GM21723 (cell line): ENCODE measurements around the gene SPRING1.
"Not testable (repeated sequence)": the region's sequence is repeated elsewhere in the genome, so short reads cannot be mapped to it uniquely, and the experiment has no call there.

ENCODE experiments used
- ATAC-seq: cut with Tn5 transposase; IDR thresholded peaks from one replicate; pipeline ENCODE4 v1.9.1; 2021; ENCODE audit warnings: mild to moderate bottlenecking, moderate library complexity; ENCODE audit not compliant: unreplicated experiment

The SPRING1 gene, protein sequence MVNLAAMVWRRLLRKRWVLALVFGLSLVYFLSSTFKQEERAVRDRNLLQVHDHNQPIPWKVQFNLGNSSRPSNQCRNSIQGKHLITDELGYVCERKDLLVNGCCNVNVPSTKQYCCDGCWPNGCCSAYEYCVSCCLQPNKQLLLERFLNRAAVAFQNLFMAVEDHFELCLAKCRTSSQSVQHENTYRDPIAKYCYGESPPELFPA

GRCh38 chr12:116737774-116738657 is at the start of gene SPRING1, which contains the start of gene RNFT2:
Gene SPRING1 (minus strand): TSS chr12:116738069. CDS start chr12:116737900, 169 bp downstream.
Gene RNFT2 (plus strand): TSS chr12:116738315. CDS start chr12:116740498, 2,183 bp downstream.
- ATAC-seq: peak; percentile 95

GRCh38 chr12:116784238-116784612 is 46.4 kb upstream of the SPRING1 start:
- ATAC-seq: no peak

DNA sequence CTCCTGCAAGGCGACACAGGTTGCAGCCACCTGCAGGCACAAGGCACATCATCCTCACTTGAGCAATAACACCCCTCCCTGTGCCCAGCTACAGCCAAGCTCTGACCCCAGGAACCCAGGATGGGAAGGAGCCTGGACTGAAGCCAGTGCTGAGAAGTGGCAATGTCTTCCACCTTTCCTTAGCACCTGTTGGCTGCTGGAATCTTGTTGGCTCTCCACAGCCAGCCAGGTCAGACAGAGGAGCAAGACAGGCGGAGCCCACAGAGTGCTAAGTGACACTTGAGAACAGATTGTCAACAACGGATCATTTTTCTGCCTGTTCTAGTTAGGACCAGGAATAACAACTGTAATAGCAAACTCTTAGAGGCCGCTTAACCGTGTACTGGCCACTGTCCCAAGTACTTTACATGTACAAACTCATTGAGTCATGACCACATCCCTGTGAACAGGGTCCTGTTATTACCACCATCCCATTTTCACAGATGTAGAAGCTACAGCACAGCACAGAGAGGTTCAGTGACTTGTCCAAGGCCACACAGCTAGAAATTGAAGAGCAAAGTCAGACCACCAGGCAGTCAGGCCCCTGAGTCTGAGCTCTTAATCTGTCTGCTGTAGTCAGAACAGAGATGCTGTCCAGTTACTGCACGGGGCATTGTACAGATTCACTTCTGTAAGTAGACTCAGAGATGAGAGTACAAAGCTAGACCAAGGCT is 45.8 kb upstream of the SPRING1 start:
- no peak for ATAC-seq

- ATAC-seq: no peak
Measured at GRCh38 chr12:116780942-116781341, 43.1 kb upstream of the SPRING1 start.

DNA sequence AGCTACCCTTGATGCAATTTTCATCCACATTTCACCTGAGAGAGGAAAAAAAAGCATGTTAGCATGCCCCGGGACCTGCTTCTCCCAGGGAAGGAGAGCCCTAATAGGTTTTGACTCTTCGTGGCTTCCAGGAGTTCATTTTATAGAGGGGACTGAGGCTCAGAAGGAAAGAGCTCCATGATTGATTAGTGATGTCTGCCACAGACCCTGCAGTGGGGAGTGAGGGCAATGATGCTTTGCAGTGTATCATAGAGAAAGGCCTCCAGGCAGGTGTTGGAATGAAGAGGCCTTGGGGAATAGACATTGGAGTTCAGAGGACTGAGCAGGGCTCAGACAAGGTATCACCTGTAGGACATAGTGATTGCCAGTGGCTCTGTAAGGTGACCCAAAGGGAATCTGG is 41.7 kb upstream of the SPRING1 start:
- no peak for ATAC-seq

DNA sequence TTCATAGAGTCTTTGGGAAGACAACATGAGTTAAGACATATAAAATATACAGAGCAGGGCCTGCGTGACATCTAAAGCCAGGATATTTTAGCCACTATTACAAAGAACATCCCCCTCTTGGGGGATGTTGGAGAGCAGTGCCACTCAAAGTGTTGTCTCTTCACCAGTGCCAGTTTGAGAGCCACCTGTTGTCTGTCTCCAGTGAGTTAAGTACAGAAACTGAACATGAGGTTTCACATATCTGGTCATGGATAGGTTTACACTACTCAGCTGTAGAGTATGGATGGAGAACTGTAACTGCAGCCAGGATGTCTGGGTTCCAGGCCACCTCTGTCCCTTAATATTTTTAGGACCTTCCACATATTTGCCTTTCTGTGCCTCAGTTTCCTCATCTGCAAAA is 39.4 kb upstream of the SPRING1 start:
- ATAC-seq: no peak

- ATAC-seq: no peak
Measured at GRCh38 chr12:116774020-116774419, 36.2 kb upstream of the SPRING1 start.

DNA sequence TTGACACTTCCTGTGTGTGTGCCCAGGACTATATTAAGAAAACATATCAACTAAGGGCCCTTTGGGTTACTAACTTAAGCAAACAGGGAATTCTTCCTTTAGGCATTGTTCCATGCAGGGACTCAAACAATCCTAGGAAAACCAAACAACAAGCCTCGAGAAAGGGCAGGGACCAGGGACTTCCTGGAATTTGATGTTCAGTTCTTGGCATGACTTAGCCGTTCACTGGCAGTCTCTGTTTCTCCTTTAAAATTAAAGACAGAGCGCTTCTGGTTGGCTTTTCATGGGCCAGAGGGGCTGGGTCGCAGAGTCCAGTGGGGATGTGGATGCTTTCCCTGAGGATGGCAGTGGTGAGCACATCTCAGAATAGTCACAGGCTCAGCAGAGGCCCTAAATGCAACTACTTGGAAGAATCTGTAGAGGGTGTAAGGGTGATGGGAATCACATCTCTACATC is 35.4 kb upstream of the SPRING1 start:
- ATAC-seq: no peak

DNA sequence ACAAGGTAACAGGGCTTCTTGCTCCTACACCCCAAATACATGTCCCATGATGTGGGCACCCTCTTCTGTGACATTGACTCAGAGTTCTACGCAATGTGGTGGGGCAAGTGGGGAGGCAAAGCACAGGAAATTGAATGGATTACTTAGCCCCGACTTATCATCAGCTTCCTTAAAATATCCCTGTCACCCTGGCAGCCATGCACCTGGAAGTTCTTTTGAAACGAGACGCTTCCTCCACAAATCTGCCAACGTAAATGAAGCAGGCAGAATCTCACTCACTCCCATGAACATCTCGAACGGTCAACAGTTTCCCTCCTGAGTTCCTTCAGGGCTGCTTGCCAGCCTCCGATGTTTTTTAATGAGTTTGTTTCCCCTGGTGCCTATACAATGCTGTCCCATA is 33.8 kb upstream of the SPRING1 start:
- ATAC-seq: no peak

- ATAC-seq: no peak
Measured at GRCh38 chr12:116766746-116767145, 28.9 kb upstream of the SPRING1 start.

DNA sequence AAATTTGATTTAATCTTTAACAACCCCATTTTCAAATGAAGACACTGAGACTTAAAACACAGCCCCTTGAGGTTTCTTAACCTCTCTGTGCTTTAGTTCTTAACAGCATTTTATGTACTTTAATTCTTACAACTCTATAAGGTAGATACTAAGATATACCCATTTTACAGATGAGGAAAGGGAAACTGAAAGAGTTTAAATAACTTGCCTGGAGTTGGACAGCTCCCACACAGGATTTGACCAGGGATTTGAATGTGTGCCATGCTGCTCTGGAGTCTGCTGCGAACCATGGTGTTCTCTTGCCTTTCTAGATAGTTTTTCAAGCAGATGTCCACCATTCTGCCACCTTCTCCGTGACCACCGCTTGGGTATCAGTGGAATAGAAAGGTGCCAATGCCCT is 28.4 kb upstream of the SPRING1 start:
- no peak for ATAC-seq

GRCh38 chr12:116765271-116765670 is 27.4 kb upstream of the SPRING1 start:
- ATAC-seq: no peak

DNA sequence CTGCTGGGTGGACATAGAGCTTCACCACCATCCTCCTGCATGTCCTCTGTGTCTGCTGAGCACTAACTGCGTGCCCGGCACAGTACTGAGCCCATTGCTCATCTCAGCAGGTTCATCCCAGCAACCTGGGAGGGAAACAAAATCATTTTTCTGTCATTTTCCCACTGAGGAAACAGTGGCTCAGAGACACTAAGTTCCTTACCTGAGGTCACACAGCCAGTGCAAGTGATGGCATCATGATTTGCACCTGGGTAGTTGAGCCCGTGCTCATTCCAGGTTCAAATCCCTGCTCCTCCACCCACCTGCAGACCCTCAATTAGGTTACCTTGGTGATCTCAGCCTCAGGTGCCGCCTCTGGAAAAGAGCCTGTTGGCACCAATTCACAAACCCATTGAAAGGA is 23.6 kb upstream of the SPRING1 start:
- ATAC-seq: no peak

- ATAC-seq: no peak
Measured at GRCh38 chr12:116760622-116761020, 22.8 kb upstream of the SPRING1 start.

GRCh38 chr12:116759783-116760621 is 22.1 kb upstream of the SPRING1 start:
- ATAC-seq: no peak

DNA sequence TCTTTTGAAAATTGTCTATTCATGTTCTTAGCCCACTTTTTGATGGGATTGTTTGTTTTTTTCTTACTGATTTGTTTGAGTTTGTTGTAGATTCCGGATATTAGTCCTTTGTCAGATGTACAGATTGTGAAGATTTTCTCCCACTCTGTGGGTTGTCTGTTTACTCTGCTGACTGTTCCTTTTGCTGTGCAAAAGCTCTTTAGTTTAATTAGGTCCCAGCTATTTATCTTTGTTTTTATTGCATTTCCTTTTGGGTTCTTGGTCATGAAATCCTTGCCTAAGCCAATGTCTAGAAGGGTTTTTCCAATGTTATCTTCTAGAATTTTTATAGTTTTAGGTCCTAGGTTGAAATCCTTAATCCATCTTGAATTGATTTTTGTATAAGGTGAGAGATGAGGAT is 16.9 kb upstream of the SPRING1 start:
- ATAC-seq: not testable (repeated sequence)

DNA sequence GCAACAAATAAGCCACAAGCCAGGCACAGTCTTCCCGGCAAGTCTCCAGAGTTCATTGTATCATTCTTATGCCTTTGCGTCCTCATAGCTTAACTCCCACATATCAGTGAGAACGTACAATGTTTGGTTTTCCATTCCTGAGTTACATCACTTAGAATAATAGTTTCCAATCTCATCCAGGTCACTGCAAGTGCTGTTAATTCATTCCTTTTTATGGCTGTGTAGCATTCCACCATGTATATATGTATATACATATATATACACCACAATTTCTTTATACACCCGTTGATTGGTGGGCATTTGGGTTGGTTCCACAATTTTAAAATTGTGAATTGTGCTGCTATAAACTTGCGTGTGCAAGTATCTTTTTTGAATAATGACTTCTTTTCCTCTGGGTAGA is 16.2 kb upstream of the SPRING1 start:
- ATAC-seq: not testable (repeated sequence)

DNA sequence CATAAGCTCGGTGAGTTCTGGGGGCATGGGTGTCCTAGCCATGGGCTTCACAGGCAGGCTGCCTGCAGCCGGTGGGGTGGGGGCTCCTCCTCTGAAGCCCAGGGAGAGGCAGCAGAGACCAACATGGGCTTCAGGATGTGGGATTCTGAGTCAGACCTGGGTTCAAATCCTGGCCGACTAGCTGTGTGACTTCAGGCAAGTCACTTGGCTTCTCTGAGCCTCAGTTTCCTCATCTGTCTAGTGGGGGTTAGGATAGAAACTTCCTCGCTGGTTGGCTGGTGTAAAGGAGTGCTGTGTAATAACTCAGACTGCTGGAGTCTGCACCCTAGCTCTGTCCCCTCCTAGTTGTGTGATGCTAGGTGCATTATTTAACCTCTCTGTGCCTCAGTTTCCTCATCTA is 12.4 kb upstream of the SPRING1 start:
- ATAC-seq: no peak

- no peak for ATAC-seq
Measured at GRCh38 chr12:116749884-116750283, 12.0 kb upstream of the SPRING1 start.

DNA sequence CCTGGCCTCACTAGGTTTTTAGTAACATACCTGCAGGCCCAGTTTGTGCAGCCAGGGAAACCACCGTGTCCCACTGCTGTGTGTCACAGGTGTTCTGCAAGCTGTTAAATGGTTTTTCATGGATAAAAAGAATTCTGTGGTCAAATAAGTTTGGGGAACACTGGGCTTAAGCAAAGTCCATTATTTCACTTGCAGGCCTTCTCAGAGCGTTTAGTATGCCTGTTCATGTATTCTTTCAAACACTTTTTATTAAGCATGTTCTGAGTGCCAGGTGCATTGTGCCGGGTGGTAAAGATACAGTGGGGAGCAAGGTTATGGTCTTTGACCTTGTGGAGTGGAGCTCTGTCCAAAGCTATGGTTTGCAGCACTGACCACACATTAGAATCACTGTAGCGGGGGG is 7.7 kb upstream of the SPRING1 start:
- no peak for ATAC-seq

GRCh38 chr12:116744766-116745165 is 6.9 kb upstream of the SPRING1 start:
- no peak for ATAC-seq
